ENCODE measurements around the gene DCTN3. TPM values are rescaled to one million over a fixed set of nuclear protein-coding genes. Genes with fewer than 3 reads are reported as not detected.

DCTN3 gene
- polyA plus RNA-seq, 3 donors from 2014 or later: 201 to 315 (median 268) TPM

GRCh38 chr9:34588671-34589635 is 31.3 kb downstream of the DCTN3 start:
- Mint-ChIP-seq H3K27ac (no peak overlapping the region), H3K27me3 (ENCODE audit: low read depth in 3 of 3) (peaks cover 20 to 41% (median 25%) of the 10 kb centered on the region in 3 donors), H3K4me3 (peak overlapping the region; percentile 59 to 85 (median 67)), H3K9me3 (no peaks in the 10 kb centered on the region), H3K4me1 (peaks cover 23 to 31% of the 10 kb centered on the region in 2 donors), H3K36me3 (peaks cover 0 to 6% (median 4%) of the 10 kb centered on the region in 3 donors)
- DNase-seq: no peak

DNA sequence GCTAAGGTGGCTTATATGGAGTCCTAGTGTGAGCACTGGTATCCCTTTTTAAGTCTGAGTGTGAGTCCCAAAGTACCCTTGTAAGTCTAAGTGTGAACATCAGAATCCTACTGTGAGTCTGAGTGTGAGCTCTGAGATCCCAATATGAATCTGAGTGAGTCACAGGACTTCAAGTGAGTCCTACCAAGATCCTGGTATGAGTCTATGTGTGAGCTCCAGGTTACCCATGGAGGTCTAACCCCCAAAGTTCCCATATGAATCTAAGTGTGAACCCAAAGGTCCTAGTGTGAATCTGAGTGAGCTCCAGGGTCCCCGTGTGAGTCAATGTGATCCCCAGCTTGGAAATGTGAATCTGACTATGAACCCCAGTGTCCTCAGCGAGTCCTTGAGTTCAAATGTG is 33.0 kb downstream of the DCTN3 start:
- DNase-seq: no peak
- no peak overlapping the region for H3K27ac Mint-ChIP-seq
- peaks cover 17 to 25% of the 10 kb centered on the region in 2 donors for H3K4me1 Mint-ChIP-seq
- H3K36me3 Mint-ChIP-seq: peaks cover 0 to 6% (median 4%) of the 10 kb centered on the region in 3 donors
- no peaks in the 10 kb centered on the region for H3K9me3 Mint-ChIP-seq
- H3K4me3 Mint-ChIP-seq: peak overlapping the region in 2 of 5 donors; percentile 3 to 22
- peaks cover 14 to 30% (median 26%) of the 10 kb centered on the region in 3 donors for H3K27me3 Mint-ChIP-seq (ENCODE audit: low read depth in 3 of 3)

DNA sequence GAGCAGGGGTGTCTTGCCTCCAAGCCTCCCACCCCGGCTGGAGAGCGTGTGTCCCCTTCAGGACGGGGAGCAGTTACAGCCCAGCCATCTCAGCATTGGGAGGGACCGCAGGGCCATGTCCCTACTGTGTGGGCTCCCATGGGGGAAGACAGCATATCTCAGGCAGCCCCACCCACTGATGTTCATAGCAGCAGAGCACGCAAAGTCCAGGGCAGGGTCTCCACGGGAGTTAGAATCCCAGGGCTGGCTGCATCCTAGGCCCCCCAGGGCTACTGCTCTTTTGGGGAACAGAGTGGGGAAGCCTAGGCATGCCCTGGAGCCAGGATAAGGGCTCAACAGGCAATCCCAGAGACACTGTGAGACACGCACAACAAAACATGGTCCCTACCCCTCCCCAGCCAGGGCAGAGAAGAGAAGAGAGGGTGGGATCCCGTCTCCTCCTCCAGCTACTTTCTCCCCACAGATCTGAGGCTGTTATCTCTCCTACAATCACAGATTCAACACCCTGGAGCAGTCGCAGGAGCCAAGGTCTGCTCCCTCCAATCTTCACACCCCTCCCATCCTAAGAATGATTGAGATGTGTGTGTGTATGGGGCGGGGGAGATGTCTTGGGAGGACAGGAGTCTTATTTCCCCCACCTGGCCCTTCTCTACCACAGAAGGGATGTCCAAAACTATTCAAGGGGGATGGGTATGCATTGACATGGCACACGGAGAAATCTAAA is 34.2 kb downstream of the DCTN3 start:
- DNase-seq: no peak
- H3K4me1 Mint-ChIP-seq: peaks cover 11 to 20% of the 10 kb centered on the region in 2 donors
- H3K27me3 Mint-ChIP-seq (ENCODE audit: low read depth in 3 of 3): peaks cover 12 to 28% (median 24%) of the 10 kb centered on the region in 3 donors
- no peak overlapping the region for H3K27ac Mint-ChIP-seq
- no peaks in the 10 kb centered on the region for H3K9me3 Mint-ChIP-seq
- no peak overlapping the region for H3K4me3 Mint-ChIP-seq
- H3K36me3 Mint-ChIP-seq: peaks cover 0 to 6% (median 4%) of the 10 kb centered on the region in 3 donors

DNA sequence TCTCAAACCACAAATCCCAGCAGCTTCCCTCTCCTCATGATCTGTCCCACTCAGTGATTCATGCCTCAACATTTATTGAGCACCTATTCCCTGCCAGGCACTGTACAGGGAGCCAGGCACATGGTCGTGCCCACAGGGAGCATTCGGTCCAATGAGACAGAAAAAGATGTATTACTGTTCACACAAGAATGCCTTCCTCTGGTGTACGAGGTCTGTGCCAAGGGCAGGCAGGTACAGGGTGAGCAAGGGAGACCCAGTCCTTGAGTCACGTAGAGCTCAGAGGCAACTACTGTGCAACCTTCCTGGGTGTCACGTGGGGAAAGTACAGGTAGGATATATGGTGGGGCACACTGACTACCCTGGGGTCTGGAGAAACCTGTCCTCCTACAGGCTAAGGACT is 35.3 kb downstream of the DCTN3 start:
- Mint-ChIP-seq H3K27me3 (ENCODE audit: low read depth in 3 of 3) (peaks cover 10 to 27% (median 23%) of the 10 kb centered on the region in 3 donors), H3K27ac (no peak overlapping the region), H3K4me3 (no peak overlapping the region), H3K36me3 (peaks cover 0 to 6% (median 4%) of the 10 kb centered on the region in 3 donors), H3K4me1 (peaks cover 11 to 12% of the 10 kb centered on the region in 2 donors), H3K9me3 (no peaks in the 10 kb centered on the region)
- DNase-seq: no peak

DNA sequence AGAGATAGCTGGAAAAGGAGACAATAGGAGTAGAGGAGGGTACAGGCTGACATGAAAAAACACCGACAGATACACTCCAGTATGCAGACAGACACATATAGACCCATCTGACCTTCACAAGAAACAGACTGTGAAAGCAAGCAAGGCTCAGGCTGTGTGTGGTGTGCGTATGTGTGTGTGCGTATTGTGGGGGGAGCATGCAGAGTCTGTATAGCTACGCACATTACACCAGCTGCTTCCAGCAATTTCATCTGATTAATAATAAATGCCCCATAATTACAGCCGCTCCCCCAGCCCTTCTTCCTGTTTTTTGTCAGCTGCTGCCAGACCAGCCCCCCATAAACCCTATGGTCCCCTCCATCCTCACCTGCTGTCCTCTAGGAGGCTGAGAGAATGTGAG is 37.5 kb downstream of the DCTN3 start:
- H3K4me3 Mint-ChIP-seq: no peak overlapping the region
- H3K4me1 Mint-ChIP-seq: no peaks in the 10 kb centered on the region
- no peak overlapping the region for H3K27ac Mint-ChIP-seq
- no peak for DNase-seq
- H3K9me3 Mint-ChIP-seq: no peaks in the 10 kb centered on the region
- H3K36me3 Mint-ChIP-seq: no peaks in the 10 kb centered on the region
- peaks cover 9 to 26% (median 20%) of the 10 kb centered on the region in 3 donors for H3K27me3 Mint-ChIP-seq (ENCODE audit: low read depth in 3 of 3)

DNA sequence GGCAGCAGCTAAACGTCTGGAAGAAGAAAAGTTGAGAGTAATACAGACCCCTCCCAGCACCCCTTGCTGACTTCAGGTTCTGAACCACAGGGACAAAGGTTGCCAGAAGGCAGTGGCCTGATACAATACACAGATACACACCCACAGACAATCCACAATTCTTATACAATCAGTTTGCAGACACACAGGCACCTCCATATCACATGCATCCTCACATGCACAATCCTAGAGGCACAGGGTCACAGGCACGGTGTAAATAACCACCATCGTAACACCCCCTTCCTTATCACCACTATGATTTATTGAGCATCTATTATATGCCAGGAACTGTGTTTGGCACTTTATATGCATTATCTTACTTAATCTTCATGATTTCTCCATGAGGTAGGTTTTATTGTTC is 39.0 kb downstream of the DCTN3 start:
- H3K36me3 Mint-ChIP-seq: no peaks in the 10 kb centered on the region
- peaks cover 9 to 28% (median 20%) of the 10 kb centered on the region in 3 donors for H3K27me3 Mint-ChIP-seq (ENCODE audit: low read depth in 3 of 3)
- no peak overlapping the region for H3K4me3 Mint-ChIP-seq
- H3K9me3 Mint-ChIP-seq: peaks cover 0 to 2% (median 0%) of the 10 kb centered on the region in 6 donors
- DNase-seq: no peak
- no peak overlapping the region for H3K27ac Mint-ChIP-seq
- H3K4me1 Mint-ChIP-seq: peaks cover 0 to 5% of the 10 kb centered on the region in 2 donors

DNA sequence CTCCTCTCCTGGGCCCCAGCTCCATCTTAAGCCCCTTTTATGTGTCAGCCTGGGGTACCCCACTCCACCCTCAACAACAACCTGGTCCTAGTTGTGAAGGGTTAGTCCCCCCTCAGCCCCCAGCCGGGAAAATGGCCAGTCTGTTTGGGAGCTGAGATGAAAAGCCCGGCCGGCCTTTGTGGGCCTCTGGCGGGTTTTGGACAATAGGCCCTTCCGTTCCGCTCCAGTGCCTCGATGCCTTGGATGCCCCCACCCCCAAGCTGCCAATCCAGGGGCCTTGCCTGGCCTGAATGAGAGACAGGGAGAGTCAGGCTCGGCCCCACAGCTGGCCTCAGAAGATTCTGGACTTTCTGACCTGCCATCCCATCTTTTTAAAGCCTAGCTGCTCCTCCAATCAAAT is 39.9 kb downstream of the DCTN3 start:
- no peak for DNase-seq
- Mint-ChIP-seq H3K4me3 (no peak overlapping the region), H3K36me3 (no peaks in the 10 kb centered on the region), H3K4me1 (peaks cover 0 to 5% of the 10 kb centered on the region in 2 donors), H3K27me3 (ENCODE audit: low read depth in 3 of 3) (peaks cover 15 to 27% (median 23%) of the 10 kb centered on the region in 3 donors), H3K27ac (no peak overlapping the region), H3K9me3 (peaks cover 0 to 2% (median 0%) of the 10 kb centered on the region in 6 donors)

- H3K4me3 Mint-ChIP-seq: no peak overlapping the region
- H3K36me3 Mint-ChIP-seq: no peaks in the 10 kb centered on the region
- H3K27ac Mint-ChIP-seq: no peak overlapping the region
Observed at GRCh38 chr9:34579808-34580163, 40.5 kb downstream of the DCTN3 start.

DNA sequence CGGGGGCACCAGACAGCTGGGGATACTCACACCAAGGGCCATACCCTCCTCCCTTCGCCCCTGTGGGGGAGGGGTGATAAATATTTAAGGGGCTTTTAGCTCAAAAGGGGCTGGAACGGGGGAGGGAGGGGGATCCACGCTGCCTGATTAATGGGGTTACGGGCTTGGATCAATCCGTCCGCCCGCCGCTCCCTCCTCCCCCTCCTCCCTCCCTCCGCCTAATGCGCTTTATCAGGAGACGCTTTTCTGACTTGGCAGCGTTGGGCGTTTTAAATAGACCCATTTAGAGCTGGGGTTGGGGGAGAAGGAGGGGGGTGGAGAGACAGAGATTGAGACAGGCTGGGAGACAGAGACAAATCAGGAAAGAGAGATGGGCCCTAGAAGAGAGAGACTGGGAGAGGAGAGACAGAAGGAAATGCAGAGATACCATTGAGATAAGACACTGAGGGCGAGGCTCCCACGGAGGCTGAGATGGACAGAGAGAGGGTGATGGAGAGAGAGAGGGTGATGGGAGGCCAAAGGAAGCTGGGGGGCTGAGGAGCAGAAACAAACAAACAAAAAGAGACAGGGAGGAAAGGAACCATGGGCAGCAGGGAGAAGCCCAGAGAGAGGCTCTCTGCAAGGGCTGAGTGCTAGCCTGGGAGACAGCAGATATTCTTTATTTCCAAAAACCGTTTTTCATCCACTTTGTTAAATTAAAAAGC is 41.0 kb downstream of the DCTN3 start:
- Mint-ChIP-seq H3K27me3 (ENCODE audit: low read depth in 3 of 3) (peaks cover 21 to 27% (median 23%) of the 10 kb centered on the region in 3 donors), H3K4me3 (no peak overlapping the region), H3K36me3 (no peaks in the 10 kb centered on the region), H3K9me3 (peaks cover 0 to 2% (median 0%) of the 10 kb centered on the region in 6 donors), H3K27ac (no peak overlapping the region), H3K4me1 (peaks cover 0 to 5% of the 10 kb centered on the region in 2 donors)
- no peak for DNase-seq

More at GRCh38 chr9:34579808-34580163, 40.5 kb downstream of the DCTN3 start:
- Mint-ChIP-seq H3K4me1 (peaks cover 0 to 5% of the 10 kb centered on the region in 2 donors), H3K9me3 (peaks cover 0 to 2% (median 0%) of the 10 kb centered on the region in 6 donors), H3K27me3 (ENCODE audit: low read depth in 3 of 3) (peaks cover 18 to 27% (median 23%) of the 10 kb centered on the region in 3 donors)
- no peak for DNase-seq

DNA sequence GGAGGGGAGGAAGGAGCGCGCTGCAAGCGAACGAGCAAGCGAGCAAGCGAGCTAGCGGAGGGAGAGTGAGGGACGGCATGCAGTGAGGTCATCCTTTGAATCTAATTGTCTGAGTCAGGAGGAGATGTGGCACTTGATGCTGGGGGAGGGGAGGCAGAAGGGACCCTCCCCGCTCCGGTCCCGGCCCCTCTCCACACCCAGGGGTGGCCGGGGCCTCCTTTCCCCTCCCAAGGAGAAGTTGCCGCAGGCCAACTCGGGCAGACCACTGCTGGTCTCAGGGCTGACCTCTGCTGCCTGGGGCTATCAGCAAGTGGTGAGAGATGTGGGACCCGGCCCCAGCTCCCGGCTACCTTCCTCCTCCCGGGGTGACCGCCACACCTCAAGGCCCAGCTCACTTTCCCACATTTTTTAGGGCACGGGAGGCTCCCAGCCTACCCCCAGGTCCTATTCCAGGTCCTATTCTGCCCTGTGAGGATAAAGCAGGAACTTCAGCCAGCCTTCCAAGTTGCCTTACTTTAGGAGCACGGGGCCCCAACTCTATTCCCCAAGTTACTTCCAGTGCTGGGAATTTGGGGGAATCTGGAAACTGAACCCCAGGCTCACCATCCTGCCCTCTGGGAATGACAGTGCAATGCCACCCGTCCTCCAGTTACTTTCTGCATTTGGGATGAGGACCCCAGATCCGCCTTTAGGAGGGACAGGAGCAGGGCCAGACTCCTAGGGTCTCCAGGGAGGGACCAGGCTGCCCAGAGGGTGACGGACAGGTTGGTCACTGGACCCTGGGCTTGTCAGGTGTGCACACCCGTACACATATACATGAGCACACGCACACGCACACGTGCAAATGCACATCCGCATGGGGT is 41.8 kb downstream of the DCTN3 start:
- DNase-seq: no peak
- Mint-ChIP-seq H3K27me3 (ENCODE audit: low read depth in 3 of 3) (peaks cover 21 to 27% (median 24%) of the 10 kb centered on the region in 3 donors), H3K27ac (no peak overlapping the region), H3K36me3 (no peaks in the 10 kb centered on the region), H3K9me3 (peaks cover 0 to 2% (median 0%) of the 10 kb centered on the region in 6 donors), H3K4me3 (peak overlapping the region in 1 of 5 donors; percentile 39), H3K4me1 (peaks cover 0 to 5% of the 10 kb centered on the region in 2 donors)

DNA sequence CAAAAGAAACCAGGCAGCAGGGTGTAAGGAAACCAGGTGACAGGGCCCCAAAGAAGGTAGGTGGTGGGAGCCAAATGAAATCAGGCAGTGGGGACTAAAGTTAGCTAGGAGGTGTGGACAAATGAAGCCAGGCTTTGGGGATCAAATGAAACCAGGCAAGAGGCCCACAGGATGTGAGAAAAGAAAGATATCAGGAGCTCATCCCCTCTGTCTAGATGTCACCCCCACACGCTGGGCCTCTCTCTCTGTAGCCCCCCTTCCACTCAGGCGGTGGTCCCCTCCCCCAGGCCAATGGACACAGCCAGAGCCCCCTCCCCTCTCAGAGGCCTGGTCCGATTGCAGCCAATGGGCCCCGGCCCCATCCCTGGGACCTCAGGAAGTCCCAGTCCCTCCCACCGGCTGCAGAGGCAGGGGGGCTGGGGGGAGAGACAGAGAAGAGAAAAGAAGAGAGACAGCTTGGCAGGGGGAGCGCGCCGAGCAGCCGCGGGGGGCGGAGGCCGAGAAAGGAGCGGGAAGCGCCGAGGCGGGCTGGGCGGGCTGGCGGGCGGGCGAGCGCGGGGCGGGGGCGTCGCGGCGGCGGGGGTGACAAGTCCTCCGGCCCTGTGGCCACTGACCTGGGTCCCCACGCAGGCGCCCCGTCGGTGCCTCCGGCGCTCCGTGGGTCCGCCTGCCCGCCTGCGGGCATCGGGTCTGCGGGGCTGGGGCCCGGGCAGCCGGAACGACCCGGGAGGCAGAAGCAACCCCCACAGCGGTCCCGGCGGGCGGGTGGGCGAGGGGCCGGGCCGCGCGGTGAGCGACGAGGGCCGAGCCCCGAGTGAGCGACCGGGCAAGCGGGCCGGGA is 42.7 kb downstream of the DCTN3 start:
- Mint-ChIP-seq H3K27ac (no peak overlapping the region), H3K27me3 (ENCODE audit: low read depth in 3 of 3) (peaks cover 21 to 27% (median 22%) of the 10 kb centered on the region in 3 donors), H3K36me3 (no peaks in the 10 kb centered on the region), H3K4me3 (peak overlapping the region in 3 of 5 donors; percentile 21 to 61 (median 46)), H3K9me3 (peaks cover 0 to 2% (median 0%) of the 10 kb centered on the region in 6 donors), H3K4me1 (peaks cover 0 to 5% of the 10 kb centered on the region in 2 donors)
- DNase-seq: no peak

Data from immature natural killer cell (primary cell).